ENCODE data around the gene MRE11. TPM values are rescaled to one million over a fixed set of nuclear protein-coding genes. Genes with fewer than 3 reads are reported as not detected.

The MRE11 gene
- 10 to 100 TPM; 30.2 to 30.8 TPM for total RNA-seq

GRCh38 chr11:94493281-94494125, at the start of gene MRE11, which contains the start of gene ANKRD49:
Gene MRE11, minus strand, starts transcription at chr11:94493844. Its CDS starts 1,043 bp downstream, at chr11:94492801.
Gene ANKRD49, plus strand, starts transcription at chr11:94493984. Its CDS starts 2,710 bp downstream, at chr11:94496694.

DNA sequence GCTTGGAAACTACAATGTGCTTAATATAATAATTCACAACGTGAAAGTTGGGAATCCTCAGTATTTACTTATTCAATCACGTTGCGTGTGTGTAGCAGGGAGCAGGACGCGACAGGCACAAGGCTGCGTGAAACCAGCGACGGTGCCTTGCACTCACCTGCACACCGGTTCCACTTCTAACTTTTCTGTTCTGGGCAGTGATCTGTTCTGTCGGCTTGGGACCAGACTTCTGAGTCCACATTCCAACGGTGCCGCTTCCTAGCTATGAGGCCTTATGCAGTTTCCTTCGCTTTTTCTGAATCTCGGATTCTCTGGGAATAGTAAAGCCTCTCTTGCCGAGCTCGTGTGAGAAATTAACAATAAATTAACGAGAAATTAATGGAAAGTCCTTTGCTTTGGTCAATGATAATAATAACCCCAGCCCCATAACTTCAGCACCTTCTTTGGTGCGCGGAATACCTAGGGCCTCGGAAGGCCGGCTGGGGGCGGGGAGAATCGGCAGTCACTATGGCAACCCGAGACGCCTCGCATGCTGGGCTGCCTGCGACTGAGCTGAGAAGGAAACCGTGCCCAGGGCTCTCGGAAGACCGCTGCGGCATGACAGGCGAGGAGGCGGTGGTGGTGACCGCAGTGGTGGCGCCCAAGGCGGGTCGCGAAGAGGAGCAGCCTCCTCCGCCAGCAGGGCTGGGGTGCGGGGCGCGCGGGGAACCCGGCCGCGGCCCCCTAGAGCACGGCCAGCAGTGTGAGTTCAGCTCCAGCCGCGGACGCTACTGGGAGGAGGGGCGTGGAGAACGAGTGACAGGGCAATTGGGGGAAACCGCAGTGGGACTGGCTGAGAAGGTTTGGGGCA, 18.5 kb upstream of the MRE11 start, which contains the start of gene C11orf97:
TSS of gene C11orf97 (plus strand) at position 530 of the 850 bp plus-strand sequence. CDS start at position 598, 68 bp downstream.

DNA sequence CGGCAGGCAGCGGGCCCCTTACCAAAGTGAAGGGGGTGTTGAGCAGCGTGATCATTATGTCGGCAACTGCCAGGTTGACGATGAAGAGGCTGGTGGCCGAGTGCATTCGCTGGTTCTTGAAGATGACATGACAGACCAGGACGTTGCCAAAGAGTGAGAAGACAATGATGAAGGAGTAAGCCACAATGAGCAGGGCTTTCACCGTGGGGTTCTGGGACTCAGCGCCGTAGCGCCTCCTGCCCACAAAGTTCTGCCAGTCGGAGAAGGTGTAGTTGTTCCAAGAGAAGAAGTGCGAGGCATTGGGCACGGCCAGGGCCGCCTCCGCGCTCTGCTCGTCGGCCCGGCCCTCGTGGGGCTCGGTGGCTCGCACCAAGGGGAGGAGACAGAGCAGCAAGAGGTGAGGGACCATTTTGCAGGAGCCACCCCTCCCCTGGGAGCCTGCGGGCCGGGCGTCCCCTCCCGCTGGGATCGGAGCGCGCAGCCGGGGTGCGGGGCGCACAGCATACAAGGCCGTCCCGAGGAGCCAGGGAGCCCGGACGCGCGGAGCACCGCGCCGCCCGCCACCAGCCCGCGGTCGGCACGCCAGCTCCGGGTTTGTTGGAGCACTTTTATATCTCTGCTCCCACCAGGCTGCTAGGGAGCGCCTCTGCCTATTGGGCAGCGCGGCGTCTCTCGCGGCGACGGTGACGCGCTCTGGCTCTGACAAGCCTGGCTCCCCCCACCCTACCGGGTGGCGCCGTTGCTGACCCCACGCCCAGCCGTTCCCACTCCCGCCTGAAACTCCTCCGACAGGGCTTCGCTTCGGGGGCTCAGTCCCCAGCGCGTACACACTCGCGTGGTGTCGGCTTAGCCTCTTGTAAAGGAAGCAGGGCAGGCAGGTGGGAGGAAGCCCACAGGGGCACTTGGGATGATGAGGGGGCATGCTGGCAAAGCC, 92.5 kb downstream of the MRE11 start, which contains the start of gene GPR83:
TSS of gene GPR83 (minus strand) at position 581 of the 934 bp plus-strand sequence. CDS start at position 409, 172 bp downstream.

Small RNAs within 50 kb of the gene (microRNA-seq; reads per million reads assigned to microRNA genes)
- 8.8 reads per million, percentile 40 among the genes with 10 or more reads in this experiment for gene MIR548L (ENCODE audit: borderline microRNAs expressed, borderline replicate concordance)

Other genes with a start within 250 kb of the MRE11 start
- not detected for gene IZUMO1R, start 189.3 kb downstream of the MRE11 start, total RNA-seq
- gene GPR83, start 92.4 kb downstream of the MRE11 start, total RNA-seq = under 1 TPM in 1 of 2 experiments, not detected in 1; 0.05 TPM
- gene ANKRD49, start 140 bp upstream of the MRE11 start, total RNA-seq = 10 to 100 TPM; 25.5 to 28.4 TPM
- not detected for gene C11orf97, start 18.6 kb upstream of the MRE11 start, total RNA-seq
- 1 to 10 TPM; 6.1 to 6.5 TPM for gene FUT4, start 50.1 kb upstream of the MRE11 start, total RNA-seq
- under 1 TPM; 0.70 to 0.76 TPM for gene PIWIL4, start 73.5 kb upstream of the MRE11 start, total RNA-seq